CD8-positive, alpha-beta memory T cell (primary cell): Measurements from ENCODE around the gene COL2A1. TPM values are rescaled to one million over a fixed set of nuclear protein-coding genes. Genes with fewer than 3 reads are reported as not detected.
A peak's percentile ranks its signal among the peaks of the same experiment; 100 is the strongest.

ENCODE experiments used
- CTCF ChIA-PET: fragments of 350-600 bp; sonication (Branson Sonifier 250); formaldehyde crosslinking; loops from one replicate; lab custom pipeline; 2021; ENCODE audit warnings: antibody characterized with exemption; lab: Charles Lee
- POLR2A ChIA-PET: fragments of 350-600 bp; sonication (Branson Sonifier 250); formaldehyde crosslinking; loops from one replicate; lab custom pipeline; 2021; ENCODE audit warnings: antibody characterized with exemption; lab: Charles Lee
- DNase-seq, 5 donors: peaks; one replicate each; pipeline versions ENCODE4 v3.0.0 to v3.0.0-alpha.2; 2020 to 2022; ENCODE audit warnings: mixed read lengths in 1 of 5
- H3K27ac ChIP-seq: one replicate; pipeline ENCODE4 v1.7.0; 2013; ENCODE audit warnings: low read depth, mild to moderate bottlenecking, low read length, moderate library complexity
- H3K27me3 ChIP-seq: 2 replicates; pipeline ENCODE4 v1.7.0; 2013; ENCODE audit warnings: low read length, mild to moderate bottlenecking; ENCODE audit not compliant: insufficient read depth, poor library complexity, severe bottlenecking
- H3K36me3 ChIP-seq: 2 replicates; pipeline ENCODE4 v1.7.0; 2013; ENCODE audit warnings: mild to moderate bottlenecking, low read length, moderate library complexity; ENCODE audit not compliant: insufficient read depth
- H3K4me1 ChIP-seq: 2 replicates; pipeline ENCODE4 v1.7.0; 2013; ENCODE audit warnings: mild to moderate bottlenecking, low read length, moderate library complexity; ENCODE audit not compliant: insufficient read depth
- H3K4me3 ChIP-seq: 2 replicates; pipeline ENCODE4 v1.7.0; 2013; ENCODE audit warnings: mild to moderate bottlenecking, low read length
- H3K9me3 ChIP-seq: 2 replicates; pipeline ENCODE4 v1.7.0; 2013; ENCODE audit warnings: mild to moderate bottlenecking, low read length
- H3K27ac Mint-ChIP-seq, 8 donors: one replicate each; pipeline ENCODE4 v1.8.0; 2020 to 2021; ENCODE audit warnings: mixed read lengths in 8 of 8, mild to moderate bottlenecking in 6 of 8, inconsistent platforms in 3 of 8, moderate library complexity in 3 of 8
- H3K27me3 Mint-ChIP-seq, 2 donors: one replicate each; pipeline ENCODE4 v1.8.0; 2020 to 2021; ENCODE audit warnings: mixed read lengths in 2 of 2, mild to moderate bottlenecking in 1 of 2, moderate library complexity in 1 of 2
- H3K36me3 Mint-ChIP-seq, 3 donors: one replicate each; pipeline ENCODE4 v1.8.0; 2020 to 2021; ENCODE audit warnings: mixed read lengths in 3 of 3, inconsistent platforms in 1 of 3, mild to moderate bottlenecking in 1 of 3
- H3K4me1 Mint-ChIP-seq, 3 donors: one replicate each; pipeline ENCODE4 v1.8.0; 2020 to 2021; ENCODE audit warnings: mixed read lengths in 3 of 3, inconsistent platforms in 1 of 3, mild to moderate bottlenecking in 1 of 3
- H3K4me3 Mint-ChIP-seq, 7 donors: one replicate each; pipeline ENCODE4 v1.8.0; 2020 to 2021; ENCODE audit warnings: mixed read lengths in 7 of 7, mild to moderate bottlenecking in 6 of 7, moderate library complexity in 4 of 7, inconsistent platforms in 2 of 7
- H3K9me3 Mint-ChIP-seq, 5 donors: one replicate each; pipeline ENCODE4 v1.8.0; 2020 to 2022; ENCODE audit warnings: mixed read lengths in 5 of 5, mild to moderate bottlenecking in 3 of 5, moderate library complexity in 2 of 5, inconsistent platforms in 1 of 5
- polyA plus RNA-seq: library from polyadenylated mRNA; unstranded; fragments of 300-500 nt; fragmentation: Illumina TruSeq; gene quantifications from one replicate; pipeline ENCODE4 v1.2.3, GENCODE V29; 2021
- total RNA-seq, 2 experiments: library from RNA; stranded (reverse); gene quantifications; one replicate each; pipeline ENCODE4 v1.2.3, GENCODE V29; 2021

Gene COL2A1
- total and polyA plus RNA-seq, 3 experiments from 2014 or later = not detected

- Histone ChIP-seq H3K4me3 (no peak overlapping the region), H3K27me3 (peaks cover 51% of the 10 kb centered on the region), H3K27ac (no peak overlapping the region), H3K4me1 (peaks cover 41% of the 10 kb centered on the region), H3K36me3 (no peaks in the 10 kb centered on the region), H3K9me3 (no peaks in the 10 kb centered on the region)
- Mint-ChIP-seq H3K9me3 (no peaks in the 10 kb centered on the region), H3K36me3 (peaks cover 0 to 2% (median 0%) of the 10 kb centered on the region in 3 donors), H3K4me3 (peak overlapping the region in 6 of 7 donors; percentile 34 to 81 (median 73)), H3K4me1 (peaks cover 32 to 49% (median 37%) of the 10 kb centered on the region in 3 donors), H3K27me3 (peaks cover 78 to 87% of the 10 kb centered on the region in 2 donors), H3K27ac (no peak overlapping the region)
- no peak for DNase-seq
- ChIA-PET POLR2A (no interaction called here), CTCF (interaction anchor here (1.4 kb wide), 1 partner anchor 42 kb away, joined by 5 read pairs; the partner anchor contains the start of gene TMEM106C)
These were observed 1.4 kb upstream of the COL2A1 start for GRCh38 chr12:48005750-48006021.

GRCh38 chr12:48005001-48005749 is 899 bp upstream of the COL2A1 start:
- H3K4me3 Mint-ChIP-seq = peak overlapping the region; percentile 41 to 81 (median 72)
- H3K27ac ChIP-seq = no peak overlapping the region
- H3K9me3 ChIP-seq = no peaks in the 10 kb centered on the region
- H3K4me1 ChIP-seq = peaks cover 41% of the 10 kb centered on the region
- ChIA-PET CTCF (interaction anchor here (1.4 kb wide), 1 partner anchor 42 kb away, joined by 5 read pairs; the partner anchor contains the start of gene TMEM106C), POLR2A (interaction anchor here (0.9 kb wide), 1 partner anchor 11 kb away, joined by 3 read pairs; no protein-coding TSS in a partner anchor)
- H3K36me3 ChIP-seq = no peaks in the 10 kb centered on the region
- peaks cover 0 to 2% (median 0%) of the 10 kb centered on the region in 3 donors for H3K36me3 Mint-ChIP-seq
- H3K4me1 Mint-ChIP-seq = peaks cover 32 to 49% (median 37%) of the 10 kb centered on the region in 3 donors
- H3K27me3 Mint-ChIP-seq = peaks cover 81 to 90% of the 10 kb centered on the region in 2 donors
- peak overlapping the region in 2 of 8 donors; percentile 57 to 87 for H3K27ac Mint-ChIP-seq
- H3K4me3 ChIP-seq = no peak overlapping the region
- H3K27me3 ChIP-seq = peaks cover 56% of the 10 kb centered on the region
- no peak for DNase-seq
- H3K9me3 Mint-ChIP-seq = no peaks in the 10 kb centered on the region

GRCh38 chr12:48003226-48004052 is 837 bp downstream of the COL2A1 start:
- Histone ChIP-seq H3K4me1 (peaks cover 41% of the 10 kb centered on the region), H3K9me3 (no peaks in the 10 kb centered on the region), H3K27ac (no peak overlapping the region), H3K36me3 (no peaks in the 10 kb centered on the region), H3K4me3 (peak overlapping the region; percentile 49), H3K27me3 (peaks cover 61% of the 10 kb centered on the region)
- peak overlapping the region in 1 of 8 donors; percentile 35 for H3K27ac Mint-ChIP-seq
- peaks cover 0 to 2% (median 0%) of the 10 kb centered on the region in 3 donors for H3K36me3 Mint-ChIP-seq
- H3K27me3 Mint-ChIP-seq = peaks cover 85 to 90% of the 10 kb centered on the region in 2 donors
- peak overlapping the region; percentile 56 to 80 (median 68) for H3K4me3 Mint-ChIP-seq
- no peak for DNase-seq
- ChIA-PET POLR2A (no interaction called here), CTCF (no interaction called here)
- no peaks in the 10 kb centered on the region for H3K9me3 Mint-ChIP-seq
- peaks cover 32 to 49% (median 37%) of the 10 kb centered on the region in 3 donors for H3K4me1 Mint-ChIP-seq

GRCh38 chr12:48002773-48003218 is 1.5 kb downstream of the COL2A1 start:
- Mint-ChIP-seq H3K9me3 (no peaks in the 10 kb centered on the region), H3K4me3 (peak overlapping the region; percentile 56 to 80 (median 68)), H3K36me3 (peaks cover 0 to 2% (median 0%) of the 10 kb centered on the region in 3 donors), H3K27me3 (peaks cover 83 to 90% of the 10 kb centered on the region in 2 donors), H3K27ac (peak overlapping the region in 1 of 8 donors; percentile 35), H3K4me1 (peaks cover 32 to 49% (median 37%) of the 10 kb centered on the region in 3 donors)
- peaks cover 63% of the 10 kb centered on the region for H3K27me3 ChIP-seq
- H3K4me1 ChIP-seq = peaks cover 41% of the 10 kb centered on the region
- H3K9me3 ChIP-seq = no peaks in the 10 kb centered on the region
- CTCF ChIA-PET = interaction anchor here (1.2 to 1.3 kb wide), 2 partner anchors 14 to 260 kb away, joined by 3 read pairs; no protein-coding TSS in a partner anchor
- no peak for DNase-seq
- H3K27ac ChIP-seq = no peak overlapping the region
- H3K36me3 ChIP-seq = no peaks in the 10 kb centered on the region
- POLR2A ChIA-PET = no interaction called here
- peak overlapping the region; percentile 34 for H3K4me3 ChIP-seq

GRCh38 chr12:48002414-48002730 is 1.9 kb downstream of the COL2A1 start:
- no peaks in the 10 kb centered on the region for H3K9me3 ChIP-seq
- peaks cover 0 to 2% (median 0%) of the 10 kb centered on the region in 3 donors for H3K36me3 Mint-ChIP-seq
- H3K4me3 Mint-ChIP-seq = peak overlapping the region; percentile 63 to 80 (median 77)
- peak overlapping the region in 1 of 8 donors; percentile 47 for H3K27ac Mint-ChIP-seq
- POLR2A ChIA-PET = no interaction called here
- H3K27me3 Mint-ChIP-seq = peaks cover 79 to 90% of the 10 kb centered on the region in 2 donors
- no peak overlapping the region for H3K27ac ChIP-seq
- CTCF ChIA-PET = interaction anchor here (1.2 to 1.3 kb wide), 3 partner anchors 14 to 260 kb away, joined by 3 read pairs; no protein-coding TSS in a partner anchor
- peak overlapping the region; percentile 35 for H3K4me3 ChIP-seq
- H3K4me1 ChIP-seq = peaks cover 41% of the 10 kb centered on the region
- no peak for DNase-seq
- peaks cover 32 to 49% (median 37%) of the 10 kb centered on the region in 3 donors for H3K4me1 Mint-ChIP-seq
- H3K9me3 Mint-ChIP-seq = no peaks in the 10 kb centered on the region
- no peaks in the 10 kb centered on the region for H3K36me3 ChIP-seq
- H3K27me3 ChIP-seq = peaks cover 63% of the 10 kb centered on the region

GRCh38 chr12:48001505-48002413 is 2.5 kb downstream of the COL2A1 start:
- H3K27me3 ChIP-seq = peaks cover 63% of the 10 kb centered on the region
- Mint-ChIP-seq H3K36me3 (peaks cover 0 to 2% (median 0%) of the 10 kb centered on the region in 3 donors), H3K4me1 (peaks cover 32 to 49% (median 37%) of the 10 kb centered on the region in 3 donors), H3K9me3 (no peaks in the 10 kb centered on the region), H3K4me3 (peak overlapping the region; percentile 63 to 80 (median 77)), H3K27ac (peak overlapping the region in 1 of 8 donors; percentile 47), H3K27me3 (peaks cover 83 to 90% of the 10 kb centered on the region in 2 donors)
- POLR2A ChIA-PET = no interaction called here
- no peak for DNase-seq
- CTCF ChIA-PET = interaction anchor here (1.2 to 1.3 kb wide), 3 partner anchors 14 to 259 kb away, joined by 3 read pairs; no protein-coding TSS in a partner anchor
- H3K9me3 ChIP-seq = no peaks in the 10 kb centered on the region
- H3K36me3 ChIP-seq = no peaks in the 10 kb centered on the region
- H3K4me3 ChIP-seq = peak overlapping the region; percentile 35
- H3K27ac ChIP-seq = no peak overlapping the region
- peaks cover 41% of the 10 kb centered on the region for H3K4me1 ChIP-seq

GRCh38 chr12:48000878-48001504 is 3.3 kb downstream of the COL2A1 start:
- Mint-ChIP-seq H3K9me3 (no peaks in the 10 kb centered on the region), H3K4me1 (peaks cover 32 to 48% (median 37%) of the 10 kb centered on the region in 3 donors), H3K27me3 (peaks cover 78 to 90% of the 10 kb centered on the region in 2 donors), H3K27ac (peak overlapping the region in 1 of 8 donors; percentile 25), H3K4me3 (peak overlapping the region; percentile 63 to 80 (median 68)), H3K36me3 (peaks cover 0 to 2% (median 0%) of the 10 kb centered on the region in 3 donors)
- POLR2A ChIA-PET = no interaction called here
- Histone ChIP-seq H3K9me3 (no peaks in the 10 kb centered on the region), H3K4me3 (peak overlapping the region; percentile 35), H3K36me3 (no peaks in the 10 kb centered on the region), H3K27me3 (peaks cover 62% of the 10 kb centered on the region), H3K4me1 (peaks cover 41% of the 10 kb centered on the region), H3K27ac (no peak overlapping the region)
- DNase-seq = no peak
- CTCF ChIA-PET = no interaction called here
